Activated CD8-positive, alpha-beta T cell treated with anti-CD3 and anti-CD28 coated beads for 36 hours (primary cell): ENCODE results near the gene PPP3R2. TPM values are rescaled to one million over a fixed set of nuclear protein-coding genes. Genes with fewer than 3 reads are reported as not detected.

Source experiments
- ATAC-seq: fragments of 200-7000 bp; cut with Tn5 transposase; one replicate; pipeline ENCODE4 v1.10.0; 2021; ENCODE audit warnings: mild to moderate bottlenecking, moderate library complexity
- CTCF ChIA-PET: fragments of 350-600 bp; sonication (Branson Sonifier 250); formaldehyde crosslinking; loops from one replicate; lab custom pipeline; 2021; ENCODE audit warnings: antibody characterized with exemption; lab: Charles Lee
- POLR2A ChIA-PET: fragments of 350-600 bp; sonication (Branson Sonifier 250); formaldehyde crosslinking; loops from one replicate; lab custom pipeline; 2021; ENCODE audit warnings: antibody characterized with exemption; lab: Charles Lee
- DNase-seq: peaks from one replicate; pipeline ENCODE4 v3.0.0-alpha.2; 2020
- H3K27ac Mint-ChIP-seq: one replicate; pipeline ENCODE4 v1.8.0; 2021; ENCODE audit warnings: mild to moderate bottlenecking, mixed read lengths
- H3K27me3 Mint-ChIP-seq: one replicate; pipeline ENCODE4 v1.8.0; 2021; ENCODE audit warnings: mixed read lengths
- H3K36me3 Mint-ChIP-seq: one replicate; pipeline ENCODE4 v1.8.0; 2021; ENCODE audit warnings: low read depth, mixed read lengths
- H3K4me1 Mint-ChIP-seq: one replicate; pipeline ENCODE4 v1.8.0; 2021; ENCODE audit warnings: low read depth, mixed read lengths
- H3K4me3 Mint-ChIP-seq: one replicate; pipeline ENCODE4 v1.8.0; 2021; ENCODE audit warnings: mild to moderate bottlenecking, moderate library complexity, mixed read lengths
- H3K9me3 Mint-ChIP-seq: one replicate; pipeline ENCODE4 v1.8.0; 2021; ENCODE audit warnings: mixed read lengths
- CTCF ChIP-seq: fragments of 200-600 bp; IDR thresholded peaks from one replicate; pipeline ENCODE4 v1.8.0; 2022; ENCODE audit warnings: antibody characterized with exemption, mild to moderate bottlenecking
- intact Hi-C: fragments of 100-400 bp; cut with micrococcal nuclease; formaldehyde crosslinking; loops from one replicate; pipeline ENCODE4 v1.10.0; 2022
- total RNA-seq, 2 experiments: library from RNA; stranded (reverse); gene quantifications; one replicate each; pipeline ENCODE4 v1.2.3, GENCODE V29; 2021

PPP3R2 gene
- total RNA-seq = not detected

DNA sequence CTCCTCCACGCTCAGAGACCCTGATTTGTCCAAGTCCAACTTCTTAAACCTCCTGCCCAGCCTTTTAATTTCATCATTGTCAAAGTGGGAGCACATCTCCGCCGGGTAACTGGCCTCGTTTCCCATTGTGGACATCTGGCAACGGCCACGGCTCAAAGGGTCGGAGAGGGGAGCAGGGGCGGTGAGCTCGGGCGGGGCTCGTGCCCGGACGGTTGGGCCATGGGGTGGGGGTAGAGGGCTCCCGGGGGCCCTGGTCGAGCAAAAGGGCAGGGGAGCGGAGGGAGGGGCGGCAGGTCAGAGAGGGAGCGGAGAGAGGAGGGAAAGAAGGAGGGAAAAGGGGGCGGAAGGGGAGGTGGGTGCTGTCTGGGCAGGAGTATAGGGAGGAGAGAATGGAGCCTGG lies at the start of gene PPP3R2:
Gene PPP3R2, minus strand, starts transcription at position 174 of the 400 bp plus-strand sequence. Its CDS starts 48 bp downstream, at position 126.
- no peak for DNase-seq
- Mint-ChIP-seq H3K9me3 (no peaks in the 10 kb centered on the region), H3K4me3 (no peak within 1 kb of the TSS), H3K4me1 (no peaks in the 10 kb centered on the region), H3K36me3 (no peaks in the 10 kb centered on the region), H3K27ac (no peak within 1 kb of the TSS), H3K27me3 (no peaks in the 10 kb centered on the region)
- ATAC-seq = no peak
- POLR2A ChIA-PET = no interaction called here
- intact Hi-C loops = no loop called here
- CTCF ChIA-PET = no interaction called here
- no peak for TF ChIP-seq CTCF

- H3K27ac Mint-ChIP-seq = no peak overlapping the region
- no peak overlapping the region for H3K4me3 Mint-ChIP-seq
- POLR2A ChIA-PET = no interaction called here
- CTCF ChIA-PET = interaction anchor here (0.6 to 1.1 kb wide), 2 partner anchors 72 to 1791 kb away, joined by 3 to 4 read pairs; no protein-coding TSS in a partner anchor
- DNase-seq (no peak), ATAC-seq (no peak)
- intact Hi-C loops = no loop called here
- TF ChIP-seq CTCF = no peak
- H3K36me3 Mint-ChIP-seq = no peaks in the 10 kb centered on the region
- no peaks in the 10 kb centered on the region for H3K9me3 Mint-ChIP-seq
- peaks cover 3% of the 10 kb centered on the region for H3K4me1 Mint-ChIP-seq
- H3K27me3 Mint-ChIP-seq = no peaks in the 10 kb centered on the region
These were observed 45.3 kb upstream of the PPP3R2 start for GRCh38 chr9:101639785-101640665.

GRCh38 chr9:101639311-101639710 lies 44.5 kb upstream of the PPP3R2 start:
- ChIA-PET CTCF (interaction anchor here (1.1 to 1.3 kb wide), 2 partner anchors 14 to 72 kb away, joined by 3 read pairs; no protein-coding TSS in a partner anchor), POLR2A (interaction anchor here (1.1 kb wide), 1 partner anchor 50 kb away, joined by 3 read pairs; no protein-coding TSS in a partner anchor)
- peaks cover 3% of the 10 kb centered on the region for H3K4me1 Mint-ChIP-seq
- no peak overlapping the region for H3K4me3 Mint-ChIP-seq
- no peak for TF ChIP-seq CTCF
- no peak for ATAC-seq
- H3K9me3 Mint-ChIP-seq = no peaks in the 10 kb centered on the region
- intact Hi-C loops = no loop called here
- DNase-seq = no peak
- H3K27me3 Mint-ChIP-seq = no peaks in the 10 kb centered on the region
- no peaks in the 10 kb centered on the region for H3K36me3 Mint-ChIP-seq
- H3K27ac Mint-ChIP-seq = no peak overlapping the region

DNA sequence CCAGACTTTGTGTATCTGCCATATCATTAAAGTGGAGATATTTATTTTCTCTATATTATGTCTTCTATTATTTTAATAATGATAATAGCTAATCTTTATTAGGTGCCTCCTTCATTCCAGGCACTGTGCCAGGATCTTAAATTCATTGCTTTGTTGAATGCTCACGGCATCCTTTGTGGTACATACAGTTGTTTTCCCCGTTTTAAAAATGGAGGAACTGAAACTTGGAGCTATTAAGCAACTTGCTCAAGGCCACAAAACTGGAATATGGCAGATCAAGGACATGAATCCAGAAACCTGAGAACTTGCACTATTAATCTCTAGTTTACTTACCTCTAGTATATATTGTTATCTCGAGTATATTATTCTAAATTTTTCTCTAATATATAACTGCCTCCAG lies 41.5 kb upstream of the PPP3R2 start:
- TF ChIP-seq CTCF = no peak
- H3K27ac Mint-ChIP-seq = no peak overlapping the region
- H3K4me3 Mint-ChIP-seq = no peak overlapping the region
- ChIA-PET POLR2A (no interaction called here), CTCF (interaction anchor here (1.1 to 1.4 kb wide), 3 partner anchors 14 to 76 kb away, joined by 3 read pairs; no protein-coding TSS in a partner anchor)
- ATAC-seq (no peak), DNase-seq (no peak)
- H3K36me3 Mint-ChIP-seq = no peaks in the 10 kb centered on the region
- no peaks in the 10 kb centered on the region for H3K4me1 Mint-ChIP-seq
- H3K9me3 Mint-ChIP-seq = no peaks in the 10 kb centered on the region
- intact Hi-C loops = no loop called here
- no peaks in the 10 kb centered on the region for H3K27me3 Mint-ChIP-seq

DNA sequence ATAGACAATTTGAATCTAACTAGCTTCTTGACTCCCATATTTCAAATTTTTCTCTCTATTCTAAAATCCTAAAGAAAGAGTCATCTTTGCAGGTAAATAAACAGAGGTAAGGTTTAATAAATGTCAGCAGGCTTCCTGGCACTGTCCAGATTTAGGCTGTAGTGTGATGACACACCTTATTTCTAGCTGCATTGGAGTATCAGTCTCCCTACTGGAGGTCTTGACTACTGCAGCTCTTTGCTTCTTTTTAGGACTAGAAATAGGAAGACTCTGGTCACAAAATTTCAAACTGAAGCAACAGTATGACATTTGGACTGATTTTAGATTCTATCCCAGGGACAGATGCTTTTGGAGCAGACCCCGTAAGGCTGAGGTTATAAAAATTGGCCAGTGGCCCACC lies 40.7 kb upstream of the PPP3R2 start:
- Mint-ChIP-seq H3K4me3 (no peak overlapping the region), H3K4me1 (no peaks in the 10 kb centered on the region), H3K27ac (no peak overlapping the region), H3K9me3 (no peaks in the 10 kb centered on the region), H3K36me3 (no peaks in the 10 kb centered on the region), H3K27me3 (no peaks in the 10 kb centered on the region)
- no peak for DNase-seq
- no peak for TF ChIP-seq CTCF
- POLR2A ChIA-PET = interaction anchor here (0.6 kb wide), 1 partner anchor 89 kb away, joined by 3 read pairs; no protein-coding TSS in a partner anchor
- intact Hi-C loops = no loop called here
- CTCF ChIA-PET = interaction anchor here (1.1 to 1.4 kb wide), 4 partner anchors 14 to 77 kb away, joined by 3 to 5 read pairs (median 3); no protein-coding TSS in a partner anchor
- no peak for ATAC-seq
